Heart left ventricle (tissue), 16 donors: ENCODE data around the gene C1orf159. TPM values are rescaled to one million over a fixed set of nuclear protein-coding genes. Genes with fewer than 3 reads are reported as not detected.

ENCODE experiments used
- ATAC-seq, 4 donors: fragments of 200-7000 bp; cut with Tn5 transposase; one replicate each; pipeline ENCODE4 v1.9.1; 2020 to 2022; ENCODE audit warnings: moderate library complexity in 4 of 4, mild to moderate bottlenecking in 3 of 4, moderate number of reproducible peaks in 1 of 4
- DNase-seq, 5 donors: peaks; one replicate each; pipeline ENCODE4 v3.0.0-alpha.2; 2020
- H3K27ac ChIP-seq, 12 donors: fragments of 200-600 bp; sonication (generic) in 4 of 12; one replicate each; pipeline versions ENCODE4 v1.5.0 to v1.8.0; 2016 to 2022; ENCODE audit warnings: mild to moderate bottlenecking in 2 of 12
- H3K27me3 ChIP-seq, 9 donors: fragments of 200-600 bp; sonication (generic) in 2 of 9; one replicate each; pipeline versions ENCODE4 v1.5.1 to v1.8.0; 2016 to 2022; ENCODE audit warnings: mild to moderate bottlenecking in 3 of 9
- H3K36me3 ChIP-seq, 9 donors: fragments of 200-600 bp; sonication (generic) in 2 of 9; one replicate each; pipeline versions ENCODE4 v1.5.0 to v1.8.0; 2018 to 2022; ENCODE audit warnings: mild to moderate bottlenecking in 2 of 9
- H3K4me1 ChIP-seq, 12 donors: fragments of 200-600 bp; sonication (generic) in 4 of 12; one replicate each; pipeline versions ENCODE4 v1.5.0 to v1.8.0; 2016 to 2022; ENCODE audit warnings: mild to moderate bottlenecking in 3 of 12
- H3K4me3 ChIP-seq, 12 donors: fragments of 200-600 bp; sonication (generic) in 4 of 12; one replicate each; pipeline versions ENCODE4 v1.5.0 to v1.8.0; 2017 to 2022; ENCODE audit warnings: mild to moderate bottlenecking in 9 of 12, moderate library complexity in 4 of 12
- H3K9me3 ChIP-seq, 12 donors: fragments of 200-600 bp; sonication (generic) in 4 of 12; one replicate each; pipeline versions ENCODE4 v1.5.0 to v1.8.0; 2016 to 2022; ENCODE audit warnings: mild to moderate bottlenecking in 1 of 12
- POLR2A ChIP-seq, 2 donors: fragments of 450-650 bp; IDR thresholded peaks; one replicate each; pipeline ENCODE4 v1.6.1; 2017; ENCODE audit warnings: antibody characterized with exemption in 2 of 2, mild to moderate bottlenecking in 2 of 2, moderate library complexity in 2 of 2
- WGBS, 4 donors: extraction: QIAGEN DNeasy Blood & Tissue Kit in 2 of 4; methylation state at CpG; one replicate each; pipeline versions ENCODE4 v1.1.5 to v1.1.7; 2013 to 2018; 5-methylcytosine and 5-hydroxymethylcytosine counted together
- intact Hi-C, 10 donors: fragments of 100-400 bp; cut with DNase I; formaldehyde crosslinking; loops; one replicate each; pipeline versions ENCODE4 v1.11.1 to v1.14.2; 2022
- polyA plus RNA-seq, 2 donors: library from polyadenylated mRNA; stranded (reverse); fragments of 200-250 nt; gene quantifications; one replicate each; pipeline ENCODE4 v1.2.3, GENCODE V29; 2013
- total RNA-seq, 9 donors: library from RNA; depleted of rRNA in 2 of 9; stranded (reverse); fragments of >200 nt in 2 of 9; fragmentation: NEBNext Ultra II Directional in 3 of 9; extraction: Animal tissue kit (Norgen Biotek cat#: 25700) in 3 of 9; gene quantifications; one replicate each; pipeline versions ENCODE4 v1.1.0 to v1.2.4, GENCODE V29; 2016 to 2023
- TF ChIP-seq, protein P1 (sequence below), 12 donors: fragments of 200-600 bp; sonication (generic) in 4 of 12; IDR thresholded peaks; one replicate each; pipeline versions ENCODE4 v1.5.0 to v1.8.0; 2018 to 2022; ENCODE audit warnings: antibody characterized with exemption in 12 of 12, mild to moderate bottlenecking in 5 of 12
- donor health status: ischemic (EF 13 %, LVEDD 7.1; RV severe dilation, severe dysfunction).
- donor health status: healthy with polysubstance abuse.
- donor health status: DM: no; HTN: yes; CAD: no.
- donor health status: DM: no; HTN: no; CAD: no.
- donor health status: ischemic (EF 25% LVEDD 6.9; RV normal size, moderate dysfunction).
- donor health status: ischemic (EF 25% LVEDD 5.7; RV mildly dilated, moderate dysfunction).
- donor health status: healthy.
- donor health status: DM: yes; HTN: yes; CAD: no.
- donor health status: ischemic (EF 35%, LVEDD 5.7; RV mildly dilated, moderate dysfunction).
- donor health status: nonischemic (EF 11% LVEDD 7.7; RV severe dilation, severe dysfunction).
- donor health status: DM: yes; HTN: yes; CAD: no.
- donor health status: PGD.
- donor health status: ischemic (EF 29% LVEDD 5.4; RV normal size, mild dysfunction).
- donor health status: nonischemic (EF 23%, LVEDD 6.1; RV moderate dilation, normal function).

C1orf159 gene
- total and polyA plus RNA-seq, 11 donors = 3.7 to 7.2 (median 4.4) TPM

DNA sequence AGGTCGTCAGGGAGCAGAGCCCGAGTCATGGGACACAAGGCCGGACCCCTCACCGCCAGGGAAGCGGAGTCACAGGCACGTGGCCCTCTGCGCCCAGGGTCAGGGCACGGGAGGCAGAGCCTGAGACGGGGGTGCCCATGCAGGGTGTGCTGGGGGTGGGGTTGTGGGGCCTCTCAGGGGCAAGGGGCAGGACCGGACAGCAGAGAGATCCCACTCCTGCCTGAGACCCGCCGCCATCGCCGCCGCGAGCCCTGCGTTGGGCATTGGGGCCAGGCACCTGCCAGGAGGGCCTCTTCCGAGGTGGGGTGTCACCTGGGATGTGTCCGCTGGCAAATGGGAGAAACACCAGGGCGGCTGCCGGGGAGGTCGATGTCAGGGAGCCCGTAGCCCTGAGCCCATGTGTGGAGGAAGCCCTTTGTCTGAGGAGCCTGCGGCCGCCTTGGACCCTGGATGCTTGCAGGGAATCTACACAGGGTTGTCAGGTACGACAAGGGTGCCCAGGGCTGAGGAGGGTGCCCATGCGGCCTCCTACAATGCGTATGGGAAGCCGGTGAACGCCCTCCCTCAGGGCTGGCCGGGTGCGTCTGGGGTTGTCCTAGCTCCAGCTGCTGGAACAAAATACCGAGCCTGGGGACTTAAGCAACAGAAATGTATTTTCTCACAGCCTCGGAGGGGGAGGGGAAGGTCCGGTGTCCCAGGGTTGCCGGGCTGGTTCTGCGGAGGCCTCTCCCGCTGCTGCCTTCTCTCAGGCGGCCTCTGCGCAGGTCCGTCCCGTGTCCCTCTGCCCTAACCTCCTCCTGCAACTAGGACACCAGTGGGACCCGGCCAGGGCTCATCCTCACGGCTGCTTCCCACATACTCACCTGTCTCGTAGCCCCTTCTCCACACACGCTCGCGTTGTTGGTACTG is 16.4 kb upstream of the C1orf159 start:
- Histone ChIP-seq H3K4me3 (no peak overlapping the region), H3K4me1 (peaks cover 0 to 13% (median 0%) of the 10 kb centered on the region in 12 donors), H3K27ac (peak overlapping the region in 8 of 12 donors; percentile 4 to 68 (median 53)), H3K27me3 (peaks cover 6 to 15% (median 10%) of the 10 kb centered on the region in 9 donors), H3K9me3 (no peaks in the 10 kb centered on the region), H3K36me3 (no peaks in the 10 kb centered on the region)
- no peak for TF ChIP-seq POLR2A (IDR thresholded peaks at IDR 0.05)
- 79 to 87% (median 82%) methylated on average over 41 to 48 of the region's 48 CpGs for WGBS, 4 donors
- ATAC-seq (peak in 2 of 4 donors; percentile 20 to 21), DNase-seq (peak in 2 of 5 donors; percentile 40 to 59)
- intact Hi-C loops = loop anchor here in 1 of 10 donors (5.0 kb wide), 1 partner anchor 35 kb away; no protein-coding TSS in a partner anchor

DNA sequence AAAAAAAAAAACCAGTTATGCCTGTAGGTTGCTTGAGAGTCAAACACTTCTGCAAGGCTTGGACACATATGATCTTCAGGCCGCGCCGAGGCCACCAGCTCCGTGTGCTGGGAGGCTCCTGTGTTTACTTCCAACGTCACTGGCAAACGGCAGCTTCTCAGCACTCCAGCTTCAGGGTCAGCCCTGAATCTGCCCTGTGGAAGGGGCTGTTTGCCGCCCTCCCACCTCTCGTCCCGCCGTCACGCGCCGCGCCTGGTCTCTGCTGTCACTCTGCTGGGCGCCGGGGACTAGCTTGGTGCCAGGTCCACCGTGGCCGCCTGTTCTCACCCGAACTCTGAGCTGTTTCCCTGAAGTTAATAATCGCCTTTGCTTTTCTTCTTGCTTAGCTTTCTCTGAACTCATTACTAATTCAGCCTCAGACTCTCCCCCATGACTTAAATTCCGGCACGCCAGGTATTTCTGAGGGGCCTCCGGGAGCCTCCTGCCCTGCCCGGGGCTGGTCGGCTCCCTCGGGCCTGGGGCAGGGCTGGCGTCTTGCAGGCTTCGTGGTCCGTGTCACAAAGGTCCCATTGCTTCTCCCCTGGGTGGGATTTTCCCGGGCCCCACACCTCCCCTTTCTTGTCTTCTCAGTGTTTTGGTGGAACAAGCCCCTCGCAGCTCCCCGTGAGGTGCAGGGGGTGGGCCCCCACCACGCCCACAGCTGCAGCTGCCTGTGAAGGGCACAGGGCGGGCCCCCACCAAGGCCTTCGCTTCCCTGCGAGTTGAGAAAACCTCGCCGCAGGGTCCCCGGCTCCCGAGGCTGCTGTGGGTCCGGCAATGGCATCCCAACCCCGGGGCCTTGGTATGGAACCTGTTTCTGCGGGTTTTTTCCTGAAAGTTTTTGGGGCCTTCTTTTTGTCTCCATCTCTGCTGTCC is 14.6 kb upstream of the C1orf159 start:
- 84 to 90% (median 85%) methylated on average over 40 to 43 of the region's 43 CpGs for WGBS, 4 donors
- intact Hi-C loops = loop anchor here in 1 of 10 donors (5.0 kb wide), 1 partner anchor 37 kb away; no protein-coding TSS in a partner anchor
- Histone ChIP-seq H3K4me1 (peaks cover 0 to 13% (median 0%) of the 10 kb centered on the region in 12 donors), H3K27me3 (no peaks in the 10 kb centered on the region), H3K27ac (no peak overlapping the region), H3K9me3 (no peaks in the 10 kb centered on the region), H3K4me3 (no peak overlapping the region), H3K36me3 (no peaks in the 10 kb centered on the region)
- TF ChIP-seq, protein P1, sequence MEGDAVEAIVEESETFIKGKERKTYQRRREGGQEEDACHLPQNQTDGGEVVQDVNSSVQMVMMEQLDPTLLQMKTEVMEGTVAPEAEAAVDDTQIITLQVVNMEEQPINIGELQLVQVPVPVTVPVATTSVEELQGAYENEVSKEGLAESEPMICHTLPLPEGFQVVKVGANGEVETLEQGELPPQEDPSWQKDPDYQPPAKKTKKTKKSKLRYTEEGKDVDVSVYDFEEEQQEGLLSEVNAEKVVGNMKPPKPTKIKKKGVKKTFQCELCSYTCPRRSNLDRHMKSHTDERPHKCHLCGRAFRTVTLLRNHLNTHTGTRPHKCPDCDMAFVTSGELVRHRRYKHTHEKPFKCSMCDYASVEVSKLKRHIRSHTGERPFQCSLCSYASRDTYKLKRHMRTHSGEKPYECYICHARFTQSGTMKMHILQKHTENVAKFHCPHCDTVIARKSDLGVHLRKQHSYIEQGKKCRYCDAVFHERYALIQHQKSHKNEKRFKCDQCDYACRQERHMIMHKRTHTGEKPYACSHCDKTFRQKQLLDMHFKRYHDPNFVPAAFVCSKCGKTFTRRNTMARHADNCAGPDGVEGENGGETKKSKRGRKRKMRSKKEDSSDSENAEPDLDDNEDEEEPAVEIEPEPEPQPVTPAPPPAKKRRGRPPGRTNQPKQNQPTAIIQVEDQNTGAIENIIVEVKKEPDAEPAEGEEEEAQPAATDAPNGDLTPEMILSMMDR (IDR thresholded peaks at IDR 0.05) = no peak
- TF ChIP-seq POLR2A (IDR thresholded peaks at IDR 0.05) = no peak
- DNase-seq (no peak), ATAC-seq (no peak)

- DNase-seq (no peak), ATAC-seq (no peak)
- Histone ChIP-seq H3K4me3 (no peak overlapping the region), H3K27me3 (no peaks in the 10 kb centered on the region), H3K4me1 (peaks cover 0 to 13% (median 0%) of the 10 kb centered on the region in 12 donors), H3K9me3 (no peaks in the 10 kb centered on the region), H3K36me3 (no peaks in the 10 kb centered on the region), H3K27ac (no peak overlapping the region)
- TF ChIP-seq, protein P1 (IDR thresholded peaks at IDR 0.05) = no peak
- no peak for TF ChIP-seq POLR2A (IDR thresholded peaks at IDR 0.05)
- intact Hi-C loops = loop anchor here in 2 of 10 donors (10.0 kb wide), 2 partner anchors 95 to 105 kb away; partner anchors contain the start of genes B3GALT6 (in 1 of the 2) and SDF4 (in 1 of the 2)
- 79 to 85% (median 83%) methylated on average over 19 of the region's 19 CpGs for WGBS, 4 donors
These were observed 13.5 kb upstream of the C1orf159 start for GRCh38 chr1:1129381-1129821.

DNA sequence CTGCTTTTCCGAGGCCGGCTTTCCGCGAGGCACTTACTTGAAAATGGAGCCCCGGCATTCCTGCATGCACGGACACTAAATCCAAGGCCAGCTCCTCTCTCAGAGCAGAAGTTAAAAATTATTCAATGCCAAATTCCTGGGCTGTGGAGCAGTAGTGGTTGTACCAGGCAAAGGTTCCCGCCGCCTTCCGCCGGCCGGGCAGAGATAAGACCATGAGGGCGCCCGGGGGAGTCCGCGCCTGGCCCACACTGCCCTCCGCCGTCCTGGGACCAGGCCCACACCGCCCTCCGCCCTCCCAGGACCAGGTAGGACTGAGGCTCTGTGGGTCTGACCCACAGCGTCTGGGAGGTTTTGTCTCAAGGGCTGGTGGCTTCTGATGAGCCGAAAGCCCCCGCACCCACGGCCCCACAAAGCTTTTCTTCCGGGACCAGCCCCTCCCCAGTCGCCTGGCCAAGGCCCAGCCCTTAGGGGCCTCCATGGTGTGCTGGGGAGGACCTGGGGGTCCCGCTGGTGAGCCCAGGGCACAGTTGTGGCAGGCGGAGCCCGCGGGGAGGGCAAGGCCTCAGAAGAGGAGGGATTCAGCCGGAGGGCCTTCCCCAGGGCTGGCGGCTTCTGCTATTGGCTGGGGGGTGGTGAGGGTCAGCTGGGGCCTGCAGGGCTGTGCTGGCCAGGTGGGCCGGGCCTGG is 12.7 kb upstream of the C1orf159 start:
- Histone ChIP-seq H3K4me3 (no peak overlapping the region), H3K36me3 (no peaks in the 10 kb centered on the region), H3K27ac (no peak overlapping the region), H3K27me3 (no peaks in the 10 kb centered on the region), H3K4me1 (peaks cover 0 to 13% (median 0%) of the 10 kb centered on the region in 12 donors), H3K9me3 (no peaks in the 10 kb centered on the region)
- 61 to 79% (median 76%) methylated on average over 16 to 32 of the region's 32 CpGs for WGBS, 4 donors
- TF ChIP-seq, protein P1 (IDR thresholded peaks at IDR 0.05) = no peak
- no peak for TF ChIP-seq POLR2A (IDR thresholded peaks at IDR 0.05)
- ATAC-seq = no peak
- DNase-seq = peak in 1 of 5 donors; percentile 44
- intact Hi-C loops = loop anchor here in 2 of 10 donors (10.0 kb wide), 2 partner anchors 96 to 106 kb away; partner anchors contain the start of genes B3GALT6 (in 1 of the 2) and SDF4 (in 1 of the 2)
